NCI-H1930 (cell line): Measurements from ENCODE around the gene NINL.
"Not testable (repeated sequence)": the region's sequence is repeated elsewhere in the genome, so short reads cannot be mapped to it uniquely, and the experiment has no call there.

Experiments
- DNase-seq, 2 experiments: peaks; one replicate each; lab custom pipeline; 2025; lab: John Stamatoyannopoulos, UW

Gene NINL

DNA sequence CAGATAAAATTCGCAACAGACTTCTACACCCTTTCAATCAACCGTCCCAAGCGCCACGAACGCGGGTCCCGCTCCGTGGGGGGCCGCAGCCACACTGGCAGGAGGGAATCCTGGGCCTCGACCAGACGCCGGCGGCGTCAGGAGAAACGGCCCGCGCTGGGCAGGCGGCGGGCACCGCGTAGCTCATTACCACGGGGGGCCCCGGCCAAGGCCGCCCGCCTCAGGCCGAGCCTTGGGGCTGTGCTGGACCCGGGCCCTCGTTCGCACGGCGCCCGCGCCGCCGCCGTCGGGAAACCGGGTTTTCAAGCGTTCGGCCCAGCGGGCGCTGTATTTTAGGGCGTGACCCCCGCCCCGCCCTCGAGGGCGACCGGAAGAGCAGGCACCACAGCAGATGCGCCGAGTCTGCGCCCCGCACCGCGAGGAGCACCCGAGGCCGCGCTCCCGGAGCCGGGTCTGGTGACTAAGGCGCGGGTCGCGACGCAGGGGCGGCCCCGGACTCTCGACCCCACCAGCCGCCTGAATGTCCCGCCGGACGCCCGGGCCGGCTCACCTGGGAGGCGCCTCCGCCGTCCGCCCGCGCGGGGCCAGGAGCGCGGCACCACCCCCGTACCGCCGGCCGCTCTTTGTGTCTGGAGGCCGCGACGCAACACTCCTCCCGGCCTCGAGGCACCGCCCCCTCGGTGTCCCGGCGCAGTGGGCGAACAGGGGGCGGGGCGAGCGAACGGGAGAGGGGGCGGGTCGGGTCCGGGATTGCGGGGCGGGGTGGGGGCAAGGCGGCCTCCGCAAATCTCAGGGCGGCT lies at the start of gene NINL:
TSS of gene NINL (minus strand) at position 627 of the 800 bp plus-strand sequence. CDS start 58,944 bp downstream, outside the sequence.
- peak; percentile 74 to 77 for DNase-seq

DNA sequence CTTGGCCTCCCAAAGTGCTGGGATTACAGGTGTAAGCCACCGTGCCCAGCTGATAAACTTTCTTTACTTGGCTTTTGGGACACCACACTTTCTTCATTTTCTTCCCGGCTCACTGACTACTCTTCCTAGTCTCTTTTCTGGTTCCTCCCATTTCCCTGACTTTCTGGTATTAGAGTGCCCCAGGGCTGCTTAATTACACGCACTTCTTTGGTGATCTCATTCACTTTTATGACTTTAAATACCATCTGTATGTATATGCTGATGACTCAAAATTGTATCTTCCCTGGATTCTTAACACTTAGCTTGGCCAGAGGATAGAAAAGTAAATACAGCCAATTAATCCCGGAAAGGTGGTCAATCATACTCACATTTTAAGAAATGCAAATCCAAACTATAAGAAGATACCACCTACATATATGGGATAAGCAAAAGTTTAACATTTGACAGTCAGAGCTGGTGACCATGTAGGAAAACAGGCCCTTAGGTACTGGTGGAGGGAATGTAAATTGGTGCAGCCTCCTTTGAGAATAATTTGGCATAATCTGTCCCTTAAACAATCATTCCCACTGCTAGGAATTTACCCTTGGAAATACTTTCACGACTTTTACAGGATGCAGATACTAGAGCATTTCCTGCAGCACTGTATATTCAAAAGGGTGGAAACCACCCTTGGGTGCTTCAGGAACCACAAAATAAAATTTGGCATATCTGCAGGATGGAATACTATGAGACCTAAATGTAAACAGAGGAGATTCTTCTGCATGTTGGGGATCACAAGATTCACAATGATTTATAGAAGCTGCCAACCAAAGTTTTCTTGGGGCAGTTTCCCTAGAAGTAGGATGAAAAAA lies 47.8 kb upstream of the NINL start:
- DNase-seq = no peak

DNA sequence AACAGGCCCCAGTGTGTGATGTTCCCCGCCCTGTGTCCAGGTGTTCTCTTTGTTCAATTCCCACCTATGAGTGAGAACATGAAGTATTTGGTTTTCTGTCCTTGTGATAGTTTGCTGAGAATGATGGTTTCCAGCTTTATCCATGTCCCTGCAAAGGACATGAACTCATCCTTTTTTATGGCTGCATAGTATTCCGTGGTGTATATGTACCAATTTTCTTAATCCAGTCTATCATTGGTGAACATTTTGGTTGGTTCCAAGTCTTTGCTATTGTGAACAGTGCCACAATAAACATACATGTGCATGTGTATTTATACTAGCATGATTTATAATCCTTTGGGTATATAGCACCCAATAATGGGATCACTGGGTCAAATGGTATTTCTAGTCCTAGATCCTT lies 45.3 kb upstream of the NINL start:
- not testable (repeated sequence) for DNase-seq

DNA sequence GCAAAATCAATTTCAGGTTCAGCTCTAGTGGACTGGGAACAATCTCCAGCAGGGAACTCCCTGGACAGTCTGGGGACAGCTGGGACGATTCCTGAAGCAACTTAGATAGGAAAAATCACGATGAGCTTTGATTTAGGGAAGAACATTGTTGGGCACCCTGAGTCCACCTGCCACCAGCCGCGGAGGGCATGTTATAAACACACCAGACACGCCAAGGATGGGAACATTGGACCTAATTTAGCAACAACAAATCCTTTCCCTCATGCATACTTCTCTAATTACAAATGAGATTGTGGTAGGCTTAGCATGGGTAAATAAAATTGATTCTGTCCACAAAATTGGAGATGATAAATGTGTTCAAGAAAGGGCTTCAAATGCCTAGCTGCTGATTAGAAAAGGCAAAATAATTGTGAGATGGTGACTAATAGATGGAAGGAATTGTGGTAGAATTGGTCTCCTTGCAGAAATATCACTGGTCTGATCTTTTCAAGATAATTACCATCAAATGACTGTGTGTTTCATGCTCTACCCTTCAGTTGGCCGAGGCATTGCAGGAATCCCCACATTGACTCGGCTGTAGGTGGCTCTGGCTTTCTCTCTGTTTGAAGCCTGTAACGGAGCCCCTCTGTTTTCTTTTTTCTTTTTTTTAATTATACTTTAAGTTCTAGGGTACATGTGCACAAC lies 44.6 kb upstream of the NINL start:
- DNase-seq = no peak

DNA sequence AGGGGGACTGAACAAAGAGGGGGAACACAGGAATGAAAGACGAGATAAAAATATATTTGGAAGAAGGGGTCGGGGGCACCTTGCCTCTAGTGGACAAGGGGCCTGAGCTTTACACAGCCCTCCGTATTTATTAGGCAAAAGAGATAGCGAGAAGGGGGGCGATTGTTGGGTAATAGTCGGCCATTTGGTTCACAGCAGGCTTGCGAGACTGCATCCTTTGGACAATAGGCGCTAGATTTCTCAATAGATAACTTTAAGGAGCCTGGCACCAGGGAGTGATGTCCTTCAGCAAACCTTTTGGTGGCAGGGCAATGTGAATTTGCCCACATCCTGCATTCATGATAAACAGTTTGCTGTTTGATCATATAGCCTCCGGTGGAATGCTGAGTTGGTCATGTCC lies 41.4 kb upstream of the NINL start:
- no peak for DNase-seq

DNA sequence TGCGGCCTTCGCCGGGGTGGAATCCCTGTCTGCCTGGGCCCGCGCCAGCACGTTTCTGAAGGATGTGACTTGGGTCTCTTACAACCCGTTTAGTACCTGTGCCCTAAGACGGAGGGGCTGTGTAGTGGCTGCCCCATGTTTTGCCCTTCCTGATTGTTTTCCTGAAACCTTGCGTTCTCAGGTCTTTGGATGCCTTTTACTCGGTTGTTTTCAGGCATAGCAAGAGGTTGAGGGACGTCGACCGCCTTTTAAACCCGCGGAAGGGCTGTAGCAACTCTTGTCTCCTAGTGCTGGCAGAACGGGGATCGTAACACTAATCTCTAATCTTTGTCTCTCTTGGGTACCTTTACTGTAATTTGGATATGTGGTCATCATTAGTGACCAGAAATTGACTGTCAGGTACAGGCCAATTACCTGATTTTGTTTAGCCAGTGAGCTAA lies 39.2 kb upstream of the NINL start:
- no peak for DNase-seq

DNA sequence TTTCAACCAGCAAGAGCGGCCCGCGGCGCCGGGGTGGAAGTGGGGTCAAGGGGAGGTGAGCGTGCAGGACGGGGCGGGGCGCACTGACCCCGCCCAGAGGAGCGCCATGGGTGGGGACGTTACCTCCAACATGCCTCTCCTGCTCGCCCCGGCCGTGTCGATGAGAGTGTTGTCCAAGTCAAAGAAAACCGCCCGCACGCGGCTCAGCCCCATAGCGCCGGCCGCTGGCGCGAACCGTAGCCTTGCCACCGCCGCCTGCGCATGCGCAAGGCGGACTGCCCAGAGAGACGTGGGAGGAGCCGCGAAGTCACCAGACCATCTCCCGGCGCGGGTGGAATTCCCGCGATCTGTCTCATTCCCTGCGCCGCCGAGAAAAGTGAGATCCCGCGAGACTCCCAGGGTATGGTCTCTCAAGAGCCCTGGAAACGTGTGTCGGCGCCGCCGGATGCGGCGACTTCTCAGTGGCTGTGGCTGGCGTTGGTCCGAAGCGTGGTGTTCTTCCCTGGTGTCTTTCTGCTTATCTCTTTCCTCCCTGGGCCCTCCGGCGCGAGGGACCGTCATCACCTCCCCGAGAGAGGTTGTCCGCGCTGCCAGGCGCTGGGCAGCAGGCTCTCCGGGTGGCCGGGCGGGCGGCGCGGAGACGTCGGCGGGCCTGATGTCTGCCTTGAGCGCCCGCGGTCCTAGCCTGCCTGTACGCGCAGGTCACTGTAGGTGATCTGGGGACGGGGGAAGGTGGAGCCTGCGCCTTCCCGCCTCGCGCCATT lies 38.6 kb upstream of the NINL start, which contains the start of gene NANP:
TSS of gene NANP (minus strand) at position 279 of the 764 bp plus-strand sequence. CDS start at position 213, 66 bp downstream.
- DNase-seq = peak; percentile 99

DNA sequence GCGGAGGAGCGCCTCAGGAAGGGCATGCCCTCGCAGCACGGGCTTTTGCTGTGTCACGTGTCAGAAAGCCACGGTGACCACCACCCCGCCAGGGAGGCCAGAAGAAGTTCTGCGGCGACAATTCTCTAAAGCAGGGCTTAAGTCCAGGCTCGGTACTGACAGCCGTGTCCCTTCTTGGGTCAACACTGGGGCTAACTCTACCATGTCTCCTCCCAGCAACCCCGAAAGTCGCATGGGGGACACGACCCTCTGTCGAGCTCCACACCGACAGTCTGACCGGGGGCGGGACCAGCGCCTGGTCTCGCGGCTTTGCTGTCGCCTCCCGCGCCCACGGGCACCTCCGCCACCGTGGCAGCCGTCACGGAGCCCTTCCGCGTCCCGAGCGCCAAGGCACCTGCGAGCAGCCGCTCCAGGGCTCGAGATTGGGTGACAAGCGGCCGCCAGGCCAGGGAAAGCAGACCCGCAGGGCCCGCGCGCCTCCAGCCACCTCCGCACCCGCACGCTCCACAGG lies 37.9 kb upstream of the NINL start:
- DNase-seq = no peak

DNA sequence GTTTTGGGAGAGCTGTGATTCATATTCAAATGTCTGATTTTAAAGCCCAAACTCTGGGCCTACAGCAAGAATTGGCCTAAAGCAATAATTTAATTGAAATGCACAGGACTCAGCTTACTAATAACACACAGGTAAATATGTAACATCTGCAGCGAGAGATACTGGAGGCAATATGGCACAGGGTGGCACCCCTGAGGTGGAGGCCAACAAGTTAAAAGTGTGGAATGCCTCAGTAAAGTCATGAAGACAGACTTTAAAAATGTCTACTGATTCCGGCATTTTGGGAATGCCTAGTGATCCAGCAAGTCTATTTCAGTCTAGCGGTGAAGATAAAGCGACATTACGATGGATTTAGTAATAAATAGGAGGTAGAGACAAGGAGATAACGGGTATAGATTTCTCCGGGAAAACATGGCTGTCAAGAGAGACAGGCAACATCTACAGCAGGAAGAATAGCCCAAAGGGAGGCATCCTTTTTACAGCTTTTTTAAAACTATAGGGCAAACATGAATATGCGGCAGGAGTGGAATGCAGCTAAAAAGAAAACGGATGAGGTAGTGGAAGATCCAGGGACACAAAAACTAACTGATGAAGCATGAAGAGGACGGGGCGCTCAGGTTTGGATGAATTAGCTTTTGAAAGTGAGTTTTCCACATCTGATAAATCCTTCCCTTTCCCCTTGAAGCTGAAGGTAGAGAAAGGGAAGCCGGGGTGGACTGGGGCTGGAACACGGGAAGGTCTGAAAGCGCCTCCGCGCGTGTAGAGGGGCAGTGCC lies 37.3 kb upstream of the NINL start:
- DNase-seq = no peak

DNA sequence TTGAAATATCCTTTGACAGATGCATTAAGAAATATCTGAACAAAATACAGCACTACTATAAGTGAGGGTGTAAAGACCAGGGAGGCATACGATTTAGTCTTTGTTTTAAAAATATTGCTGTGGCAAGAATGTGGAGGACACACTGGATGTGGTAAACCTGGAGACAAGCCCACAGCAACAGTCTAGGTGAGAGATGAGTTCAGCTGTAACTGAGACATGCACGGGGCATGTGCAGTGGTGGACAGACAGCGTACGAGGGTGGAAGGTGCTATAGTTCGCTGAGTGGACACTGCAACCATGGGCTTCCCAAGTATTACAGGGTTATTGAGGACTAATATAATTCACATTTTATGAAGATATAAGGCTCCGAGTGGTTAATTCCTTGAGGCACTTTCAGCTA lies 36.7 kb upstream of the NINL start:
- DNase-seq = no peak

DNA sequence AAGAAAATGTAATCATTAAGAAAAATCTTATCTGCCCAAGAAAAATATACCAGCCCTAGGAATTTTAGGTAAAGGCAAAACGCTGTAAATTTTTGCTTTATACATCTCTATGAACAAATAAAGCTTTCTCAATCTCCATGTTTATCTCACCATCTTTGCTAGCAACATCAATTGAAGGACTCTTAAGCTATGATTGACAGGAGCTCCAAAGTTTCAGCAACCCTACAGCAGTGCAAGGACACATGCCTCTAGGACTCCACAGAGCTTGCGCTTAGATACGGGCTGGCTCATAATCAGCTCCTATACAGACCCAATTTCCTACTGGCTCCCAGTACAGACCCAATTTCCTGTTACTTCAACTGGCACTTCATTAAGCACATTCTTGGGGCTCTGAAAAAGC lies 34.2 kb upstream of the NINL start:
- no peak for DNase-seq

DNA sequence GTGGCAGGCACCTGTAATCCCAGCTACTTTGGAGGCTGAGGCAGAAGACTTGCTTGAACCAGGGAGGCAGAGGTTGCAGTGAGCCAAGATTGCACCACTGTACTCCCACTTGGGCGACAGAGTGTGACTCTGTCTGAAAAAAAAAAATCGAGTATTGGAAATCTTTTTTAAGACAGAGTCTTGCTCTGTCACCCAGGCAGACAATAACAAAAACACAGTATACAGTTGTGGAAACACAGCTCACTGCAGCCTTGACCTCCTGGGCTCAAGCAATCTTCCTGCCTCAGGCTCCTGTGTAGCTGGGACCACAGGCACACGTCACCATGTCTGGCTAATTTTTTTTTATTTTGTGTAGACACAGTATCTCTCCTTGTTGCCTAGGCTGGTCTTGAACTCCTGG lies 23.4 kb upstream of the NINL start:
- no peak for DNase-seq

DNA sequence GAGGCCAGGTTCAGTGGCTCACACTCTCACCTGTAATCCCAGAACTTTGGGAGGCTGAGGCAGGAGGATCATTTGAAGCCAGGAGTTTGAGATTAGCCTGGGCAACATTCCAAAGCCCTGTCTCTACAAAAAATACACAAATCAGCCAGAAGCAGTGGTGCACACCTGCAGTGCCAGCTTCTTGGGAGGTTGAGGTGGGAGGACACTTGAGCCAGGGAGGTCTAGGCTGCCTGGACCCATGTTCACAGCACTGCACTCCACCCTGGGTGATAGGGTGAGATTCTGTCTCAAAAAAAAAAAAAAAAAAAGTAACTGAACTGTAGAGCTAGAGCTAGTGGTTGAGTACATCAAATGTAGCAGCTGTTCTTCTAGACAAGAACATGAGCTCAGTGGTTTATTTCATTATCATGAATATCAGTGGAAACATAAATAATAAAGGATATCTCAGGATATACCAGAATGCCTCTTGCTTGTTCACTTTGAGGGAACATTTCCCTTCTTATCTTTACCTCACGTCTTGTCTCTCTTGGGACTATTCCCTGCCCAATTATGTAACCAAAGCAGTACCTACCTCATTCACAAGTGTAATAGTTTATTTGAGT lies 20.9 kb upstream of the NINL start:
- no peak for DNase-seq

DNA sequence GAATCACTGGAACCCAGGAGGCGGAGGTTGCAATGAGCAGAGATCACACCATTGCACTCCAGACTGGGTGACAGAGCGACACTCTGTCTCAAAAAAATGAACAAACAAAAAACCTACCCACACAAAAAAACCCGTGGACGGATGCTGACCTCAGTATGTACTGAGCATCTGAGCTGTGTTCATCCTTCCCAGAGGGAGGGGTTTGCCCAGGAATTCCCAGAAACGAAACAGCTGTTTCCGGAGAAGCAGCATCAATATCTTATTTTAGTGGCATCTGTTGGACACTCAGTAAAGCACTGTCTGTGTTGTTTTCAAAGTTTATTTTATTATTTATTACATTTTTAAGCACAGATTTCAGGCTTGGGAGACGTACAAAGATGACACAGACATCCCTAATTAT lies 19.8 kb upstream of the NINL start:
- no peak for DNase-seq

DNA sequence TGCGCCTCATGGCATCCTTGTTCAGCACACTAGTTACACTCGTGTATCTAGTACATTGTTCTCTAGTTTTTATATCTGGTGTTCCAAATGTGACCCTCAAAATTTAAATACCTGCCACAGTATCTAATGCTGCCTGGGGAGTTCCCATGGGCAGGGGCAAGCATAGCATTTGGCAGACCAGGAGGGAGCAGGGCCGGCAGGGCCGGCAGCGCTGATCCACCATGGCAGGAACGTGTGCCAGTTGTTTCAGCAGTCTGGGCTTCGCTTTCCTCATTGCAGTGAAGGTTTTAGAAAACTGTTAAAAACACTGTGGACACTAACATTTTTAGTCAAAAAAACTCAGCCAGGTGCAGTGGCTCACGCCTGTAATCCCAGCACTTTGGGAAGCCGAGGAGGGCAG lies 19.3 kb upstream of the NINL start:
- DNase-seq = no peak

DNA sequence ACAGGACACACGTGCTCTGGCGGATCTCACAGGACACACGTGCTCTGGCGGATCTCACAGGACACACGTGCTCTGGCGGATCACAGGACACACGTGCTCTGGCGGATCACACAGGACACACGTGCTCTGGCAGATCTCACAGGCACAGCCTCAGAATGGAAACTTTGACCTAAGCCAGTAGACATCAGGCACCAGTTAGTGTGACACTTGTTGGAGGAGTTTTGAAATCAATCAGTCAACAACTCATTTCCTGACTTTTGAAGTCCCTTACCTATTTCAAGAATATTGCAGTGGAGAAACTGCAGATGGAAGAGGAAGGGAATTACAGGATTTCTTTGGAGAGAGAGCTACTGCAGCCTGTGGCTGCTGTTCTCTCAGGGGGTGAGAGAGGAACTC lies 17.6 kb upstream of the NINL start:
- not testable (repeated sequence) for DNase-seq

DNA sequence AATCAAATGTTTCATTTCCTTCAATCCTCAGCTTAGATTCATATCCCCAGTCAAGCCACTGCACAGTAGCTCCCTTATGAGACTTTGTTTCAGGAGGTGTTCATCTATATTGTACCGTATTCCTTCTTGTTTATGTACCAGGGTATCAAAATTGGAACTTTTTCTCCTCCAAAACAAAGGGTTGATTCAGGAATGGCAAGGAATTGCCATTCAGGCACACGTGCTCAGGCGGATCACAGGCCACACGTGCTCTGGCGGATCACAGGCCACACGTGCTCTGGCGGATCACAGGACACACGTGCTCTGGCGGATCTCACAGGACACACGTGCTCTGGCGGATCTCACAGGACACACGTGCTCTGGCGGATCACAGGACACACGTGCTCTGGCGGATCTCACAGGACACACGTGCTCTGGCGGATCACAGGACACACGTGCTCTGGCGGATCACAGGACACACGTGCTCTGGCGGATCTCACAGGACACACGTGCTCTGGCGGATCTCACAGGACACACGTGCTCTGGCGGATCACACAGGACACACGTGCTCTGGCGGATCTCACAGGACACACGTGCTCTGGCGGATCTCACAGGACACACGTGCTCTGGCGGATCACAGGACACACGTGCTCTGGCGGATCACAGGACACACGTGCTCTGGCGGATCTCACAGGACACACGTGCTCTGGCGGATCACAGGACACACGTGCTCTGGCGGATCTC lies 17.0 kb upstream of the NINL start:
- DNase-seq = not testable (repeated sequence)

DNA sequence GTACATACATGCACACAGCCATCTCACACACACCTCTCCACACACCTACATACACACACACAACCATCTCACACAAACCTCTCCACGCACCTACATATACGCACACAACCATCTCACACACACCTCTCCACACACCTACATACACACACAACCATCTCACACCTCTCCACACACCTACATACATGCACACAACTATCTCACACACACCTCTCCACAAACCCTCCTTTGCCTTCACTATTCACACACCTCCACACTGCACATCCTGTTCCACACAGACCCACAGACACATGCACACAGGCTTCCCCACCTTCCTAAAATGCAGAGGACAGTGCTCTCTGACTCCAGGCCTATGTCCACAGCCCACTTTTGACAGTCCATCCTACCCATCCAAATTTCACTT lies 16.3 kb upstream of the NINL start:
- DNase-seq = no peak

DNA sequence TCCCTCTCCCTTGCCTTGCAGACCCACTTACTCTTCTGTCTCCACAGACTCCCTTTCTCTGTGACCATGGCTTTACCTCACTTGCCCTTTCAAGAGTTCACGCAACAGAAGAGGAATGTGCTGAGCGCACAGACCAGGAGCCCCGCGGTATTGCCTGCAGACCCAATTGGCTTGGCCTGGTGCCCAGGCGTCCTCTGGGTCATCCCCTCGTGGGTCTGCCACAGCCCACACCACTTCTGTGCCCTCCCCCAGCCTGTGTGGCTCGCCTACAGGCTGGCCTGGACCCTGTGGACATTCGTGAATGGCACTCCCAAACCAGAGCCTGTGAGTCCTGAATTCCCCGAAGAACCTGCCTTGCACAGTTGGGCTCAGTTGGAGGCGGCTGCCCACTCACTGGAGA lies 15.3 kb upstream of the NINL start:
- no peak for DNase-seq
